Measurements from ENCODE around the gene MRGPRG.

- TF ChIP-seq CTCF (conservative IDR thresholded peaks at IDR 0.05) (no peak), EZH2 (IDR thresholded peaks at IDR 0.05; ENCODE audit: low read depth) (no peak)
Measured at GRCh38 chr11:3170044-3170755, 48.4 kb downstream of the MRGPRG start.

Data from PC-9 (cell line).